Loucy (cell line): ENCODE data around the gene PLAAT2.

Experiments used
- CTCF ChIP-seq: fragments of 200-600 bp; sonication (generic); conservative IDR thresholded peaks from 2 replicates; pipeline ENCODE4 v1.5.1; 2014; ENCODE audit warnings: mild to moderate bottlenecking, antibody characterized with exemption, low read length
- EZH2phosphoT487 ChIP-seq: fragments of 200-600 bp; IDR thresholded peaks from 2 replicates; pipeline ENCODE4 v1.6.1; 2018; ENCODE audit warnings: antibody characterized with exemption, mild to moderate bottlenecking, moderate library complexity, borderline replicate concordance

GRCh38 chr11:63536669-63537292 is 26.4 kb downstream of the PLAAT2 start, which contains the start of gene PLAAT4:
- TF ChIP-seq EZH2phosphoT487 (no peak), CTCF (no peak)
